HEK293 (cell line): Measurements from ENCODE around the gene CTNNBL1.

Source experiments
- GLI4 ChIP-seq: fragments of 450-650 bp; formaldehyde crosslinking; IDR thresholded peaks from 2 replicates; pipeline ENCODE4 v1.5.1; 2016; ENCODE audit warnings: missing biosample characterization, missing genetic modification characterization
- YY1 ChIP-seq: fragments of 450-650 bp; formaldehyde crosslinking; IDR thresholded peaks from 2 replicates; pipeline ENCODE4 v1.5.1; 2018; ENCODE audit warnings: missing biosample characterization, missing genetic modification characterization
- YY2 ChIP-seq: fragments of 450-650 bp; formaldehyde crosslinking; IDR thresholded peaks from 2 replicates; pipeline ENCODE4 v1.5.1; 2016; ENCODE audit warnings: missing biosample characterization, missing genetic modification characterization
- ZFP37 ChIP-seq: fragments of 450-650 bp; formaldehyde crosslinking; IDR thresholded peaks from 2 replicates; pipeline ENCODE4 v1.5.1; 2016; ENCODE audit warnings: missing biosample characterization, missing genetic modification characterization
- ZIC2 ChIP-seq: fragments of 450-650 bp; formaldehyde crosslinking; IDR thresholded peaks from 2 replicates; pipeline ENCODE4 v1.5.1; 2016; ENCODE audit warnings: missing biosample characterization, missing genetic modification characterization
- ZNF2 ChIP-seq: fragments of 450-650 bp; formaldehyde crosslinking; IDR thresholded peaks from 2 replicates; pipeline ENCODE4 v1.5.1; 2016; ENCODE audit warnings: missing biosample characterization, missing genetic modification characterization
- ZNF24 ChIP-seq: fragments of 450-650 bp; formaldehyde crosslinking; IDR thresholded peaks from 2 replicates; pipeline ENCODE4 v1.5.1; 2016; ENCODE audit warnings: missing biosample characterization, missing genetic modification characterization
- ZNF558 ChIP-seq: fragments of 450-650 bp; formaldehyde crosslinking; IDR thresholded peaks from 2 replicates; pipeline ENCODE4 v1.5.1; 2016; ENCODE audit warnings: missing biosample characterization, missing genetic modification characterization
- ZNF596 ChIP-seq: fragments of 450-650 bp; IDR thresholded peaks from 2 replicates; pipeline ENCODE4 v1.5.0; 2018; ENCODE audit warnings: missing biosample characterization, mild to moderate bottlenecking, missing genetic modification characterization, moderate library complexity
- TF ChIP-seq, protein P1 (sequence below): fragments of 450-650 bp; formaldehyde crosslinking; IDR thresholded peaks from 2 replicates; pipeline ENCODE4 v1.5.1; 2016; ENCODE audit warnings: missing biosample characterization, missing genetic modification characterization
- TF ChIP-seq, protein P2 (sequence below): fragments of 450-650 bp; formaldehyde crosslinking; IDR thresholded peaks from 2 replicates; pipeline ENCODE4 v1.5.1; 2016; ENCODE audit warnings: missing biosample characterization, missing genetic modification characterization, low read depth
- TF ChIP-seq, protein P3 (sequence below): fragments of 450-650 bp; formaldehyde crosslinking; IDR thresholded peaks from 2 replicates; pipeline ENCODE4 v1.5.1; 2016; ENCODE audit warnings: missing biosample characterization, missing genetic modification characterization
- TF ChIP-seq, protein P4 (sequence below): sonication (generic); formaldehyde crosslinking; IDR thresholded peaks from 2 replicates; pipeline ENCODE4 v1.8.1; 2022; ENCODE audit warnings: mild to moderate bottlenecking, moderate library complexity, missing genetic modification reagents

DNA sequence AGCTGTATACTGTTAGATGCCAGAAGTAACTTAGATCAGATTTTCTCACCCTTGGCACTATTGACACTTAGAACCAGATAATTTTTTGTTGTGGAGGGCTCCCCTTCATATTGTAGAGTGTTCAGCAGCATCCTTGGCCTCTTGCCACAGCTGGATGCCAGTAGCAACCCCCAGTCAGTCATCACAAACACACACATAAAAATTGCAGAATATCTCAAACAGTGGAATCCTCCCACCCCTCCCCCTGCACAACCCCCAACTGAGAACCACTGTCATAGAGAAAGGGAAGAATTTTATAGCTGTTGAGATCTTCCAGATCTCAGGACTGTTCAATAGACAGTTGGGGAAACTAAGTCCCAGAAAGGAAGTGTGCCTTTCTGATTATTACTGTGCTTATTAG is 127.9 kb downstream of the CTNNBL1 start:
- no peak for TF ChIP-seq ZNF24 (tag by site-specific recombination)
- TF ChIP-seq, protein P1, sequence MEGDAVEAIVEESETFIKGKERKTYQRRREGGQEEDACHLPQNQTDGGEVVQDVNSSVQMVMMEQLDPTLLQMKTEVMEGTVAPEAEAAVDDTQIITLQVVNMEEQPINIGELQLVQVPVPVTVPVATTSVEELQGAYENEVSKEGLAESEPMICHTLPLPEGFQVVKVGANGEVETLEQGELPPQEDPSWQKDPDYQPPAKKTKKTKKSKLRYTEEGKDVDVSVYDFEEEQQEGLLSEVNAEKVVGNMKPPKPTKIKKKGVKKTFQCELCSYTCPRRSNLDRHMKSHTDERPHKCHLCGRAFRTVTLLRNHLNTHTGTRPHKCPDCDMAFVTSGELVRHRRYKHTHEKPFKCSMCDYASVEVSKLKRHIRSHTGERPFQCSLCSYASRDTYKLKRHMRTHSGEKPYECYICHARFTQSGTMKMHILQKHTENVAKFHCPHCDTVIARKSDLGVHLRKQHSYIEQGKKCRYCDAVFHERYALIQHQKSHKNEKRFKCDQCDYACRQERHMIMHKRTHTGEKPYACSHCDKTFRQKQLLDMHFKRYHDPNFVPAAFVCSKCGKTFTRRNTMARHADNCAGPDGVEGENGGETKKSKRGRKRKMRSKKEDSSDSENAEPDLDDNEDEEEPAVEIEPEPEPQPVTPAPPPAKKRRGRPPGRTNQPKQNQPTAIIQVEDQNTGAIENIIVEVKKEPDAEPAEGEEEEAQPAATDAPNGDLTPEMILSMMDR (tag by site-specific recombination) = no peak
- TF ChIP-seq YY1 (tag by site-specific recombination) = no peak
- no peak for TF ChIP-seq ZNF596 (tag by site-specific recombination)
- TF ChIP-seq, protein P2, sequence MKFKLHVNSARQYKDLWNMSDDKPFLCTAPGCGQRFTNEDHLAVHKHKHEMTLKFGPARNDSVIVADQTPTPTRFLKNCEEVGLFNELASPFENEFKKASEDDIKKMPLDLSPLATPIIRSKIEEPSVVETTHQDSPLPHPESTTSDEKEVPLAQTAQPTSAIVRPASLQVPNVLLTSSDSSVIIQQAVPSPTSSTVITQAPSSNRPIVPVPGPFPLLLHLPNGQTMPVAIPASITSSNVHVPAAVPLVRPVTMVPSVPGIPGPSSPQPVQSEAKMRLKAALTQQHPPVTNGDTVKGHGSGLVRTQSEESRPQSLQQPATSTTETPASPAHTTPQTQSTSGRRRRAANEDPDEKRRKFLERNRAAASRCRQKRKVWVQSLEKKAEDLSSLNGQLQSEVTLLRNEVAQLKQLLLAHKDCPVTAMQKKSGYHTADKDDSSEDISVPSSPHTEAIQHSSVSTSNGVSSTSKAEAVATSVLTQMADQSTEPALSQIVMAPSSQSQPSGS (tag by site-specific recombination) = no peak
- no peak for TF ChIP-seq ZNF558 (tag by site-specific recombination)
- TF ChIP-seq YY2 (tag by site-specific recombination) = no peak
- TF ChIP-seq GLI4 = no peak
- no peak for TF ChIP-seq ZFP37 (tag by site-specific recombination)
- TF ChIP-seq, protein P3, sequence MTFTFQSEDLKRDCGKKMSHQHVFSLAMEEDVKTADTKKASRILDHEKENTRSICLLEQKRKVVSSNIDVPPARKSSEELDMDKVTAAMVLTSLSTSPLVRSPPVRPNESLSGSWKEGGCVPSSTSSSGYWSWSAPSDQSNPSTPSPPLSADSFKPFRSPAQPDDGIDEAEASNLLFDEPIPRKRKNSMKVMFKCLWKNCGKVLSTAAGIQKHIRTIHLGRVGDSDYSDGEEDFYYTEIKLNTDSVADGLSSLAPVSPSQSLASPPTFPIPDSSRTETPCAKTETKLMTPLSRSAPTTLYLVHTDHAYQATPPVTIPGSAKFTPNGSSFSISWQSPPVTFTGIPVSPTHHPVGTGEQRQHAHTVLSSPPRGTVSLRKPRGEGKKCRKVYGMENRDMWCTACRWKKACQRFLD (tag by site-specific recombination) = no peak
- TF ChIP-seq, protein P4, sequence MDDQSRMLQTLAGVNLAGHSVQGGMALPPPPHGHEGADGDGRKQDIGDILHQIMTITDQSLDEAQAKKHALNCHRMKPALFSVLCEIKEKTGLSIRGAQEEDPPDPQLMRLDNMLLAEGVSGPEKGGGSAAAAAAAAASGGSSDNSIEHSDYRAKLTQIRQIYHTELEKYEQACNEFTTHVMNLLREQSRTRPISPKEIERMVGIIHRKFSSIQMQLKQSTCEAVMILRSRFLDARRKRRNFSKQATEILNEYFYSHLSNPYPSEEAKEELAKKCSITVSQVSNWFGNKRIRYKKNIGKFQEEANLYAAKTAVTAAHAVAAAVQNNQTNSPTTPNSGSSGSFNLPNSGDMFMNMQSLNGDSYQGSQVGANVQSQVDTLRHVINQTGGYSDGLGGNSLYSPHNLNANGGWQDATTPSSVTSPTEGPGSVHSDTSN (CRISPR knock-in tag) = no peak
- TF ChIP-seq ZNF2 (tag by site-specific recombination) = no peak
- peak; percentile 33 for TF ChIP-seq ZIC2 (tag by site-specific recombination)
